CD4-positive, CD25-positive, alpha-beta regulatory T cell (primary cell): ENCODE data around the gene TIRAP. TPM values are rescaled to one million over a fixed set of nuclear protein-coding genes. Genes with fewer than 3 reads are reported as not detected.

Experiments used
- ATAC-seq, 2 donors: fragments of 150-1000 bp; cut with Tn5 transposase; one replicate each; pipeline ENCODE4 v1.10.0; 2021; ENCODE audit warnings: low read depth in 2 of 2, moderate number of reproducible peaks in 2 of 2, moderate library complexity in 1 of 2
- DNase-seq, 3 donors: peaks; one replicate each; pipeline versions ENCODE4 v3.0.0 to v3.0.0-alpha.2; 2012 to 2022; ENCODE audit warnings: mixed read lengths in 1 of 3
- H3K27ac ChIP-seq: one replicate; pipeline ENCODE4 v1.7.0; 2013; ENCODE audit warnings: mild to moderate bottlenecking, low read length; ENCODE audit not compliant: insufficient read depth, poor library complexity, severe bottlenecking
- H3K27me3 ChIP-seq: one replicate; pipeline ENCODE4 v1.7.0; 2013; ENCODE audit warnings: low read length; ENCODE audit not compliant: control insufficient read depth, insufficient read depth
- H3K36me3 ChIP-seq: one replicate; pipeline ENCODE4 v1.7.0; 2013; ENCODE audit warnings: mild to moderate bottlenecking, low read length, moderate library complexity; ENCODE audit not compliant: control insufficient read depth, insufficient read depth
- H3K4me1 ChIP-seq: 2 replicates; pipeline ENCODE4 v1.7.0; 2013; ENCODE audit warnings: mild to moderate bottlenecking, low read length; ENCODE audit not compliant: insufficient read depth, control insufficient read depth, poor library complexity, severe bottlenecking
- H3K4me3 ChIP-seq: one replicate; pipeline ENCODE4 v1.7.0; 2013; ENCODE audit warnings: low read depth, mild to moderate bottlenecking, low read length, moderate library complexity
- H3K9me3 ChIP-seq, 2 experiments: 1 replicate in 1 of 2; 2 replicates in 1 of 2; pipeline ENCODE4 v1.7.0; 2013; ENCODE audit warnings: low read length in 2 of 2, mild to moderate bottlenecking in 1 of 2, moderate library complexity in 1 of 2; ENCODE audit not compliant: control insufficient read depth in 2 of 2
- H3K27ac Mint-ChIP-seq, 3 donors: one replicate each; pipeline ENCODE4 v1.8.0; 2020 to 2022; ENCODE audit warnings: mild to moderate bottlenecking in 3 of 3, mixed read lengths in 3 of 3, moderate library complexity in 2 of 3
- H3K27me3 Mint-ChIP-seq: one replicate; pipeline ENCODE4 v1.8.0; 2022; ENCODE audit warnings: mild to moderate bottlenecking, mixed read lengths
- H3K36me3 Mint-ChIP-seq: one replicate; pipeline ENCODE4 v1.8.0; 2020; ENCODE audit warnings: mixed read lengths
- H3K4me1 Mint-ChIP-seq, 4 donors: one replicate each; pipeline ENCODE4 v1.8.0; 2020 to 2022; ENCODE audit warnings: mixed read lengths in 4 of 4, mild to moderate bottlenecking in 1 of 4
- H3K4me3 Mint-ChIP-seq, 4 donors: one replicate each; pipeline ENCODE4 v1.8.0; 2020 to 2022; ENCODE audit warnings: mild to moderate bottlenecking in 4 of 4, mixed read lengths in 4 of 4, moderate library complexity in 3 of 4
- H3K9me3 Mint-ChIP-seq, 7 donors: one replicate each; pipeline ENCODE4 v1.8.0; 2020 to 2022; ENCODE audit warnings: mixed read lengths in 7 of 7, mild to moderate bottlenecking in 3 of 7, moderate library complexity in 2 of 7
- polyA plus RNA-seq, 4 donors: library from polyadenylated mRNA; unstranded; fragments of 300-500 nt; fragmentation: Illumina TruSeq; gene quantifications; one replicate each; pipeline ENCODE4 v1.2.3, GENCODE V29; 2021
- total RNA-seq: library from RNA; stranded (reverse); gene quantifications from one replicate; pipeline ENCODE4 v1.2.3, GENCODE V29; 2022

The TIRAP gene
- total and polyA plus RNA-seq, 5 donors from 2014 or later = 8.1 to 15.5 (median 9.2) TPM

GRCh38 chr11:126268708-126269579, 13.9 kb upstream of the TIRAP start, which contains the start of the genes FOXRED1 and SRPRA:
Gene FOXRED1, plus strand, starts transcription at chr11:126269154. Its CDS starts 53 bp downstream, at chr11:126269207.
Gene SRPRA, minus strand, starts transcription at chr11:126268895. Its CDS starts 91 bp downstream, at chr11:126268804.
- H3K27ac ChIP-seq = peak within 1 kb of the TSS; percentile 89
- ATAC-seq (peak; percentile 99), DNase-seq (peak; percentile 100)
- peak within 1 kb of the TSS; percentile 93 to 100 (median 98) for H3K4me3 Mint-ChIP-seq
- peaks cover 6 to 50% (median 35%) of the 10 kb centered on the region in 4 donors for H3K4me1 Mint-ChIP-seq
- peak within 1 kb of the TSS; percentile 98 for H3K4me3 ChIP-seq
- H3K27me3 ChIP-seq = no peaks in the 10 kb centered on the region
- no peaks in the 10 kb centered on the region for H3K9me3 ChIP-seq
- H3K36me3 ChIP-seq = peaks cover 45% of the 10 kb centered on the region
- H3K36me3 Mint-ChIP-seq = peaks cover 37% of the 10 kb centered on the region
- peaks cover 21% of the 10 kb centered on the region for H3K4me1 ChIP-seq
- H3K27ac Mint-ChIP-seq = peak within 1 kb of the TSS; percentile 95 to 100 (median 99)
- no peaks in the 10 kb centered on the region for H3K27me3 Mint-ChIP-seq
- H3K9me3 Mint-ChIP-seq = no peaks in the 10 kb centered on the region

- Histone ChIP-seq H3K27ac (no peak overlapping the region), H3K36me3 (peaks cover 25% of the 10 kb centered on the region), H3K4me3 (no peak overlapping the region), H3K4me1 (peaks cover 5% of the 10 kb centered on the region), H3K27me3 (no peaks in the 10 kb centered on the region), H3K9me3 (no peaks in the 10 kb centered on the region)
- Mint-ChIP-seq H3K4me1 (peaks cover 0 to 35% (median 6%) of the 10 kb centered on the region in 4 donors), H3K36me3 (peaks cover 27% of the 10 kb centered on the region), H3K27ac (no peak overlapping the region), H3K9me3 (peaks cover 0 to 1% (median 0%) of the 10 kb centered on the region in 7 donors), H3K4me3 (no peak overlapping the region), H3K27me3 (no peaks in the 10 kb centered on the region)
- ATAC-seq (no peak), DNase-seq (no peak)
Measured at GRCh38 chr11:126277322-126277721, 5.6 kb upstream of the TIRAP start.

- Mint-ChIP-seq H3K36me3 (peaks cover 23% of the 10 kb centered on the region), H3K27ac (no peak overlapping the region)
- H3K4me1 ChIP-seq = peaks cover 8% of the 10 kb centered on the region
Measured at GRCh38 chr11:126277780-126278179, 5.1 kb upstream of the TIRAP start.

GRCh38 chr11:126279191-126279590, 3.7 kb upstream of the TIRAP start:
- Mint-ChIP-seq H3K9me3 (peaks cover 0 to 1% (median 0%) of the 10 kb centered on the region in 7 donors), H3K27ac (peak overlapping the region; percentile 20 to 75 (median 74)), H3K36me3 (peaks cover 17% of the 10 kb centered on the region), H3K4me1 (peaks cover 0 to 42% (median 13%) of the 10 kb centered on the region in 4 donors), H3K27me3 (no peaks in the 10 kb centered on the region), H3K4me3 (peak overlapping the region in 3 of 4 donors; percentile 29 to 76 (median 68))
- H3K36me3 ChIP-seq = peaks cover 12% of the 10 kb centered on the region
- ATAC-seq (no peak), DNase-seq (no peak)
- no peak overlapping the region for H3K27ac ChIP-seq
- no peaks in the 10 kb centered on the region for H3K9me3 ChIP-seq
- peaks cover 17% of the 10 kb centered on the region for H3K4me1 ChIP-seq
- no peak overlapping the region for H3K4me3 ChIP-seq
- H3K27me3 ChIP-seq = no peaks in the 10 kb centered on the region

More at GRCh38 chr11:126277780-126278179, 5.1 kb upstream of the TIRAP start:
- no peaks in the 10 kb centered on the region for H3K27me3 Mint-ChIP-seq
- no peak overlapping the region for H3K4me3 ChIP-seq
- peaks cover 25% of the 10 kb centered on the region for H3K36me3 ChIP-seq
- H3K4me3 Mint-ChIP-seq = peak overlapping the region in 1 of 4 donors; percentile 28
- H3K27me3 ChIP-seq = no peaks in the 10 kb centered on the region
- ATAC-seq = no peak
- DNase-seq = no peak
- H3K4me1 Mint-ChIP-seq = peaks cover 0 to 34% (median 8%) of the 10 kb centered on the region in 4 donors
- no peak overlapping the region for H3K27ac ChIP-seq
- H3K9me3 Mint-ChIP-seq = peaks cover 0 to 1% (median 0%) of the 10 kb centered on the region in 7 donors
- no peaks in the 10 kb centered on the region for H3K9me3 ChIP-seq

GRCh38 chr11:126280595-126280994, 2.3 kb upstream of the TIRAP start:
- ATAC-seq = no peak
- Mint-ChIP-seq H3K27ac (peak overlapping the region; percentile 75 to 95 (median 77)), H3K4me1 (peaks cover 6 to 53% (median 22%) of the 10 kb centered on the region in 4 donors), H3K9me3 (peaks cover 0 to 1% (median 0%) of the 10 kb centered on the region in 7 donors), H3K4me3 (peak overlapping the region; percentile 33 to 73 (median 58)), H3K27me3 (no peaks in the 10 kb centered on the region), H3K36me3 (peaks cover 11% of the 10 kb centered on the region)
- H3K36me3 ChIP-seq = peaks cover 5% of the 10 kb centered on the region
- peak in 1 of 3 donors; percentile 28 for DNase-seq
- H3K4me1 ChIP-seq = peaks cover 27% of the 10 kb centered on the region
- H3K27ac ChIP-seq = no peak overlapping the region
- no peaks in the 10 kb centered on the region for H3K9me3 ChIP-seq
- no peaks in the 10 kb centered on the region for H3K27me3 ChIP-seq
- no peak overlapping the region for H3K4me3 ChIP-seq

- Histone ChIP-seq H3K27me3 (no peaks in the 10 kb centered on the region), H3K36me3 (no peaks in the 10 kb centered on the region), H3K27ac (no peak overlapping the region), H3K4me1 (peaks cover 29% of the 10 kb centered on the region), H3K9me3 (no peaks in the 10 kb centered on the region), H3K4me3 (no peak overlapping the region)
- DNase-seq (no peak), ATAC-seq (no peak)
- Mint-ChIP-seq H3K27ac (peak overlapping the region; percentile 38 to 99 (median 97)), H3K4me3 (peak overlapping the region; percentile 92 to 93 (median 92)), H3K27me3 (no peaks in the 10 kb centered on the region), H3K36me3 (peaks cover 9% of the 10 kb centered on the region), H3K9me3 (peaks cover 0 to 1% (median 0%) of the 10 kb centered on the region in 7 donors), H3K4me1 (peaks cover 6 to 52% (median 22%) of the 10 kb centered on the region in 4 donors)
Measured at GRCh38 chr11:126281245-126281644, 1.6 kb upstream of the TIRAP start.

GRCh38 chr11:126281666-126282175, 1.2 kb upstream of the TIRAP start:
- no peak overlapping the region for H3K4me3 ChIP-seq
- H3K4me3 Mint-ChIP-seq = peak overlapping the region; percentile 92 to 93 (median 92)
- H3K4me1 ChIP-seq = peaks cover 29% of the 10 kb centered on the region
- peaks cover 6 to 56% (median 23%) of the 10 kb centered on the region in 4 donors for H3K4me1 Mint-ChIP-seq
- no peak for DNase-seq
- no peaks in the 10 kb centered on the region for H3K27me3 Mint-ChIP-seq
- peaks cover 10% of the 10 kb centered on the region for H3K36me3 Mint-ChIP-seq
- H3K9me3 Mint-ChIP-seq = peaks cover 0 to 1% (median 0%) of the 10 kb centered on the region in 7 donors
- H3K27me3 ChIP-seq = no peaks in the 10 kb centered on the region
- no peak for ATAC-seq
- no peaks in the 10 kb centered on the region for H3K36me3 ChIP-seq
- peak overlapping the region; percentile 11 for H3K27ac ChIP-seq
- peak overlapping the region; percentile 91 to 99 (median 97) for H3K27ac Mint-ChIP-seq
- H3K9me3 ChIP-seq = no peaks in the 10 kb centered on the region
